ENCODE measurements around the gene RXRA.

DNA sequence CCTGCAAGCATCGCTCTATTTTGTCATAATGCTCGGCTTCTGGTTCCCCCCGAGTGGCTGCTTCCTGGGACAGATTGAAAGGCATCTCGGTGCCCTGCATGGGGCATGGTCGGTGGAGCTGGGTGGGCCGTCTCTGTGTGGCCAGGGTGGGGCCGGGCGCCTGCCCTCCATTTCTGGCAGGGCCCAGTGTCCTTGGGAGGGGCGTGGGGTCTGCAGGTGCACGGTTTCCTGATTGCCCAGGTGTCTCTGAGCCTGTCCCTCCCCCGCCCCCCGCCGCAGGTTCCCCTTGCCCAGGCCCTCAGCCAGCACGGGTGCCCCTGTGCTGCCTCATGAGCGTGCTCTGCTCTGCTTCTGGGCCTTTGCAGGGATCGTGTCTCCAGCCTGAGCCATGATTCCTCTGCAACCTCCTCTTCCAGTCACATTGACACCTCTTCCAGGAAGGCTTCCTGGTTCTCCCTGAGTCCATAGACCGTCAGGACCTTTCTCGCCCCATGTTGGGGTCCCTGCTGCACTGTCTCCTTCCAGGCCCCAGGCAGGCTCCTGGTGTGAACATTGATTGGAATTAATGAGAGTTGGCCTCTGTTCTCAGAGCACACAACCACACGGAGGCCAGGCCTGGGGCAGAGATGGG lies 90.2 kb downstream of the RXRA start:
- TF ChIP-seq EP300 (IDR thresholded peaks at IDR 0.05; ENCODE audit: low read depth) (no peak), POLR2A (IDR thresholded peaks at IDR 0.05) (no peak)
- TF ChIP-seq, protein P1, sequence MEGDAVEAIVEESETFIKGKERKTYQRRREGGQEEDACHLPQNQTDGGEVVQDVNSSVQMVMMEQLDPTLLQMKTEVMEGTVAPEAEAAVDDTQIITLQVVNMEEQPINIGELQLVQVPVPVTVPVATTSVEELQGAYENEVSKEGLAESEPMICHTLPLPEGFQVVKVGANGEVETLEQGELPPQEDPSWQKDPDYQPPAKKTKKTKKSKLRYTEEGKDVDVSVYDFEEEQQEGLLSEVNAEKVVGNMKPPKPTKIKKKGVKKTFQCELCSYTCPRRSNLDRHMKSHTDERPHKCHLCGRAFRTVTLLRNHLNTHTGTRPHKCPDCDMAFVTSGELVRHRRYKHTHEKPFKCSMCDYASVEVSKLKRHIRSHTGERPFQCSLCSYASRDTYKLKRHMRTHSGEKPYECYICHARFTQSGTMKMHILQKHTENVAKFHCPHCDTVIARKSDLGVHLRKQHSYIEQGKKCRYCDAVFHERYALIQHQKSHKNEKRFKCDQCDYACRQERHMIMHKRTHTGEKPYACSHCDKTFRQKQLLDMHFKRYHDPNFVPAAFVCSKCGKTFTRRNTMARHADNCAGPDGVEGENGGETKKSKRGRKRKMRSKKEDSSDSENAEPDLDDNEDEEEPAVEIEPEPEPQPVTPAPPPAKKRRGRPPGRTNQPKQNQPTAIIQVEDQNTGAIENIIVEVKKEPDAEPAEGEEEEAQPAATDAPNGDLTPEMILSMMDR (IDR thresholded peaks at IDR 0.05): no peak

All from transverse colon (tissue), 3 donors.